AG04450 (cell line): ENCODE results near the gene PCDHGA9. TPM values are rescaled to one million over a fixed set of nuclear protein-coding genes. Genes with fewer than 3 reads are reported as not detected.
A peak's percentile ranks its signal among the peaks of the same experiment; 100 is the strongest.

Source experiments
- CTCF ChIA-PET: fragments of 300-600, 350-600 bp; formaldehyde crosslinking; extraction: SDS; loops from one replicate; lab custom pipeline; 2022; ENCODE audit warnings: antibody characterized with exemption, inconsistent platforms; lab: Charles Lee
- POLR2A ChIA-PET: fragments of 350-600 bp; formaldehyde crosslinking; extraction: SDS; loops from one replicate; lab custom pipeline; 2021; ENCODE audit warnings: antibody characterized with exemption, inconsistent platforms; lab: Yijun Ruan, JAX
- DNase-seq: peaks from one replicate; pipeline ENCODE4 v3.0.0-alpha.2; 2011; ENCODE audit warnings: low read depth, low spot score
- H3K27ac ChIP-seq: one replicate; pipeline ENCODE4 v1.5.1; 2012; ENCODE audit warnings: low read depth, low read length, control low read depth
- H3K27me3 ChIP-seq: one replicate; pipeline ENCODE4 v1.6.0; 2012; ENCODE audit warnings: low read length; ENCODE audit not compliant: control insufficient read depth, insufficient read depth
- H3K4me3 ChIP-seq: 2 replicates; pipeline ENCODE4 v1.5.1; 2011; ENCODE audit warnings: mild to moderate bottlenecking, low read depth, low read length, control low read depth
- H3K9me3 ChIP-seq: 2 replicates; pipeline ENCODE4 v1.5.1; 2012; ENCODE audit warnings: low read length; ENCODE audit not compliant: control insufficient read depth, insufficient read depth
- CTCF ChIP-seq: IDR thresholded peaks from 2 replicates; pipeline ENCODE4 v1.5.1; 2011; ENCODE audit warnings: low read depth, low read length, control low read depth, inconsistent platforms
- polyA plus RNA-seq: library from polyadenylated mRNA; depleted of rRNA; stranded (reverse); fragments of >200 nt; gene quantifications from 2 replicates; pipeline ENCODE4 v1.2.3, GENCODE V29; 2011

Gene PCDHGA9
- polyA plus RNA-seq, 1 experiment: 6.4 TPM

GRCh38 chr5:141356950-141357349 is 45.6 kb upstream of the PCDHGA9 start:
- DNase-seq: no peak
- POLR2A ChIA-PET: no interaction called here
- H3K27me3 ChIP-seq: peaks cover 9% of the 10 kb centered on the region
- no peak overlapping the region for H3K27ac ChIP-seq
- H3K4me3 ChIP-seq: no peak overlapping the region
- peaks cover 59% of the 10 kb centered on the region for H3K9me3 ChIP-seq
- CTCF ChIA-PET: interaction anchor here (2.1 kb wide), 1 partner anchor 207 kb away, joined by 8 read pairs; no protein-coding TSS in a partner anchor
- no peak for TF ChIP-seq CTCF

- DNase-seq: no peak
- peak; percentile 49 for TF ChIP-seq CTCF
- H3K27ac ChIP-seq: peak within 1 kb of the TSS; percentile 49
- H3K9me3 ChIP-seq: peaks cover 65% of the 10 kb centered on the region
- H3K4me3 ChIP-seq: peak within 1 kb of the TSS; percentile 50
- ChIA-PET POLR2A (no interaction called here), CTCF (interaction anchor here (0.6 to 1.3 kb wide), 5 partner anchors 198 to 207 kb away, joined by 3 to 12 read pairs (median 4); no protein-coding TSS in a partner anchor)
- H3K27me3 ChIP-seq: peaks cover 17% of the 10 kb centered on the region
Measured at GRCh38 chr5:141359790-141360426, 42.7 kb upstream of the PCDHGA9 start, which contains the start of gene PCDHGB2. TSS of gene PCDHGB2 (plus strand) at chr5:141359994. CDS start at chr5:141360136, 142 bp downstream.

GRCh38 chr5:141360685-141361084 is 41.9 kb upstream of the PCDHGA9 start:
- no peak for DNase-seq
- Histone ChIP-seq H3K27me3 (peaks cover 24% of the 10 kb centered on the region), H3K27ac (no peak overlapping the region), H3K4me3 (no peak overlapping the region), H3K9me3 (peaks cover 65% of the 10 kb centered on the region)
- ChIA-PET CTCF (interaction anchor here (0.6 to 1.3 kb wide), 4 partner anchors 197 to 206 kb away, joined by 3 to 12 read pairs (median 4); no protein-coding TSS in a partner anchor), POLR2A (no interaction called here)
- no peak for TF ChIP-seq CTCF

GRCh38 chr5:141362719-141363118 is 39.9 kb upstream of the PCDHGA9 start:
- Histone ChIP-seq H3K27ac (no peak overlapping the region), H3K4me3 (no peak overlapping the region), H3K9me3 (peaks cover 61% of the 10 kb centered on the region), H3K27me3 (peaks cover 32% of the 10 kb centered on the region)
- TF ChIP-seq CTCF: no peak
- CTCF ChIA-PET: interaction anchor here (1.0 to 1.7 kb wide), 2 partner anchors 24 to 201 kb away, joined by 3 to 5 read pairs; partner anchors contain the start of gene PCDHGA2
- no peak for DNase-seq
- POLR2A ChIA-PET: no interaction called here
